Vagina (tissue), 2 donors: Measurements from ENCODE around the gene TOX2.

Experiments used
- CTCF ChIP-seq, 3 experiments: fragments of 450-650 bp in 2 of 3; fragments of 200-600 bp in 1 of 3; sonication (generic) in 1 of 3; IDR thresholded peaks; one replicate each; pipeline ENCODE4 v1.5.1; 2017 to 2019; ENCODE audit warnings: antibody characterized with exemption in 3 of 3, mild to moderate bottlenecking in 2 of 3, moderate library complexity in 2 of 3
- POLR2A ChIP-seq, 2 donors: fragments of 450-650 bp; IDR thresholded peaks; one replicate each; pipeline ENCODE4 v1.6.1; 2017; ENCODE audit warnings: antibody characterized with exemption in 2 of 2, mild to moderate bottlenecking in 2 of 2, moderate library complexity in 2 of 2

GRCh38 chr20:43953919-43954592 lies 39.4 kb downstream of the TOX2 start:
- no peak for TF ChIP-seq CTCF (IDR thresholded peaks at IDR 0.05)
- TF ChIP-seq POLR2A (IDR thresholded peaks at IDR 0.05): no peak
